GM23338 (cell line): Measurements from ENCODE around the gene RNF166. TPM values are rescaled to one million over a fixed set of nuclear protein-coding genes. Genes with fewer than 3 reads are reported as not detected.

ENCODE experiments used
- ATAC-seq: fragments of 200-7000 bp; cut with Tn5 transposase; 3 replicates; pipeline ENCODE4 v1.9.1; 2020
- DNase-seq: peaks from one replicate; pipeline ENCODE4 v3.0.0-alpha.2; 2015; ENCODE audit warnings: low spot score
- H2AFZ ChIP-seq: fragments of 200-600 bp; sonication (generic); 2 replicates; pipeline ENCODE4 v1.8.0; 2016; ENCODE audit warnings: antibody characterized with exemption, mild to moderate bottlenecking, moderate library complexity
- H3F3A ChIP-seq: fragments of 200-600 bp; sonication (generic); replicated peaks from 2 replicates; pipeline ENCODE4 v1.8.0; 2017; ENCODE audit warnings: antibody characterized with exemption, mixed run types, low read depth
- H3K27ac ChIP-seq: fragments of 200-600 bp; sonication (generic); 2 replicates; pipeline ENCODE4 v1.6.1; 2016; ENCODE audit warnings: low read depth
- H3K27me3 ChIP-seq: fragments of 200-600 bp; sonication (generic); 2 replicates; pipeline ENCODE4 v1.8.0; 2016; ENCODE audit warnings: mild to moderate bottlenecking, mixed run types, moderate library complexity; ENCODE audit not compliant: insufficient read depth
- H3K36me3 ChIP-seq: fragments of 200-600 bp; sonication (generic); 2 replicates; pipeline ENCODE4 v1.8.0; 2016; ENCODE audit warnings: mild to moderate bottlenecking; ENCODE audit not compliant: insufficient read depth
- H3K4me1 ChIP-seq: fragments of 200-600 bp; sonication (generic); 2 replicates; pipeline ENCODE4 v1.8.0; 2016; ENCODE audit warnings: mild to moderate bottlenecking, moderate library complexity; ENCODE audit not compliant: insufficient read depth
- H3K4me2 ChIP-seq: fragments of 200-600 bp; sonication (generic); 2 replicates; pipeline ENCODE4 v1.7.1; 2017; ENCODE audit warnings: mixed run types
- H3K4me3 ChIP-seq: fragments of 200-600 bp; sonication (generic); 2 replicates; pipeline ENCODE4 v1.6.1; 2016; ENCODE audit warnings: mixed run types
- H3K79me2 ChIP-seq: fragments of 200-600 bp; sonication (generic); replicated peaks from 2 replicates; pipeline ENCODE4 v1.8.0; 2017; ENCODE audit warnings: mild to moderate bottlenecking; ENCODE audit not compliant: insufficient read depth
- H3K9me2 ChIP-seq: fragments of 200-600 bp; sonication (generic); 2 replicates; pipeline ENCODE4 v1.8.0; 2017; ENCODE audit not compliant: insufficient read depth
- H4K20me1 ChIP-seq: fragments of 200-600 bp; sonication (generic); replicated peaks from 2 replicates; pipeline ENCODE4 v1.8.0; 2017; ENCODE audit warnings: mild to moderate bottlenecking; ENCODE audit not compliant: insufficient read depth
- H3K27ac Mint-ChIP-seq: 2 replicates; pipeline ENCODE4 v1.8.0; 2020; ENCODE audit warnings: inconsistent platforms, mild to moderate bottlenecking, moderate library complexity, mixed read lengths
- H3K27me3 Mint-ChIP-seq: 3 replicates; pipeline ENCODE4 v1.8.0; 2022; ENCODE audit warnings: low read depth, mild to moderate bottlenecking, moderate library complexity, mixed read lengths, inconsistent platforms; ENCODE audit not compliant: insufficient read depth, poor library complexity
- H3K36me3 Mint-ChIP-seq: 3 replicates; pipeline ENCODE4 v1.8.0; 2021; ENCODE audit warnings: low read depth, mild to moderate bottlenecking, inconsistent platforms, moderate library complexity, mixed read lengths
- H3K4me1 Mint-ChIP-seq: 3 replicates; pipeline ENCODE4 v1.8.0; 2020; ENCODE audit warnings: mild to moderate bottlenecking, inconsistent platforms, mixed read lengths
- H3K4me3 Mint-ChIP-seq: 3 replicates; pipeline ENCODE4 v1.8.0; 2021; ENCODE audit warnings: moderate library complexity, mild to moderate bottlenecking, inconsistent platforms, mixed read lengths
- H3K9me3 Mint-ChIP-seq: 3 replicates; pipeline ENCODE4 v1.8.0; 2020; ENCODE audit warnings: moderate library complexity, mild to moderate bottlenecking, inconsistent platforms, mixed read lengths
- JUNB ChIP-seq: IDR thresholded peaks from one replicate; pipeline ENCODE4 v1.6.1; 2016; ENCODE audit warnings: antibody characterized with exemption; ENCODE audit not compliant: unreplicated experiment
- ZNF331 ChIP-seq: fragments of 250-450 bp; sonication (Bioruptor Pico); IDR thresholded peaks from 2 replicates; pipeline ENCODE4 v1.5.0; 2020; ENCODE audit warnings: low read depth, mild to moderate bottlenecking, moderate library complexity
- polyA plus RNA-seq: library from polyadenylated mRNA; unstranded; fragments of >200 nt; fragmentation: Nextera tagmentation; extraction: Ambion mirVana; gene quantifications from 2 replicates; pipeline ENCODE4 v1.2.1, GENCODE V29; 2016
- total RNA-seq: library from RNA; depleted of rRNA; stranded (reverse); fragments of >200 nt; shearing (Covaris generic); gene quantifications from 2 replicates; pipeline ENCODE4 v1.2.3, GENCODE V29; 2014
- TF ChIP-seq, protein P1 (sequence below): fragments of 250-450 bp; sonication (Bioruptor Pico); IDR thresholded peaks from 2 replicates; pipeline ENCODE4 v1.5.0; 2020; ENCODE audit warnings: mild to moderate bottlenecking, moderate library complexity

The RNF166 gene
- total and polyA plus RNA-seq, 2 experiments from 2014 or later = 24.9 to 43.4 TPM

DNA sequence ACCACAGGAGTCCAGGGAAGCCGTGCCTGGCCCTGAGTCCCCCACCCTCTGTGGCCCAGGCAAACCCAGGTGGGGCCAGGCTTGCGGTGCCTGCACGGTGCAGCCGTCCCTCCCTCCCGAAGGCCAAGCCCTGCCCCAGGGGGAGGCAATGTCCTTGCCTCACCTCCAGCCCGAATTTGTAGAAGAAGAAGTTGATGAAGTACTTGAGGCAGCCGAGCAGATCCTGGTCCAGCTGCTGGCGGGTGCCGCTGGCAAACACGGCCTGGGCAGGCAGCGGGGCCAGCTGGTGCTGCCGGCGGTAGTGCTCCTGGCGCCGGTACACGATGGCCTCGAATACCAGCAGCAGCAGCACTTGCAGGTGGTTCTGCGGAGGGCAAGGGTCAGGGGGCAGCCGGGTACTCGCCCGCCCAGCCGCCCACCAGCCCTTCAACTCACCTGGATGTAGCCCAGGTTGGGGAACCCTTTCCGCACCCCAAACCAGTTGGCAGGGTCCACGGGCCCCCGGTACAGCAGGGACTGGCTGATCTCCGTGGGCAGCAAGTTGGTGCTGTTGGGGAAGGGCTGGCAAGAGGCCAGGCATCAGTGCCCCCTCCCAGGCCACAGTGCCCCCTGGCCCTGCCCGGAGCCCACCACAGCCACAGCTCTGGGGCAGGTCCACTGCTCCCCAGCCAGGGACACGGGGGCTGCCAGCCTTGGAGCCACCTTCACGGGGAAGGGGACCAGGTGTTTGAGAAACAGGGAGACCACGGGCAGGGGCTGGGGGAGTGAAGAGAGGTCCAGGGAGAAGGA, 26.2 kb upstream of the RNF166 start:
- Mint-ChIP-seq H3K36me3 (peaks cover 9% of the 10 kb centered on the region; the same call in 1 of the 3 replicates), H3K27me3 (peaks cover 15% of the 10 kb centered on the region), H3K9me3 (no peaks in the 10 kb centered on the region), H3K27ac (no peak overlapping the region), H3K4me1 (no peaks in the 10 kb centered on the region), H3K4me3 (no peak overlapping the region)
- no peak for ATAC-seq
- Histone ChIP-seq H3F3A (no peaks in the 10 kb centered on the region), H3K27ac (no peak overlapping the region), H3K27me3 (no peaks in the 10 kb centered on the region), H3K36me3 (no peaks in the 10 kb centered on the region), H3K4me3 (no peak overlapping the region), H3K4me2 (no peak overlapping the region), H4K20me1 (no peaks in the 10 kb centered on the region), H3K4me1 (no peaks in the 10 kb centered on the region), H3K79me2 (no peaks in the 10 kb centered on the region), H3K9me2 (no peaks in the 10 kb centered on the region), H2AFZ (no peak overlapping the region)
- DNase-seq = no peak
- TF ChIP-seq ZNF331 (CRISPR knock-in tag) = no peak
- TF ChIP-seq, protein P1, sequence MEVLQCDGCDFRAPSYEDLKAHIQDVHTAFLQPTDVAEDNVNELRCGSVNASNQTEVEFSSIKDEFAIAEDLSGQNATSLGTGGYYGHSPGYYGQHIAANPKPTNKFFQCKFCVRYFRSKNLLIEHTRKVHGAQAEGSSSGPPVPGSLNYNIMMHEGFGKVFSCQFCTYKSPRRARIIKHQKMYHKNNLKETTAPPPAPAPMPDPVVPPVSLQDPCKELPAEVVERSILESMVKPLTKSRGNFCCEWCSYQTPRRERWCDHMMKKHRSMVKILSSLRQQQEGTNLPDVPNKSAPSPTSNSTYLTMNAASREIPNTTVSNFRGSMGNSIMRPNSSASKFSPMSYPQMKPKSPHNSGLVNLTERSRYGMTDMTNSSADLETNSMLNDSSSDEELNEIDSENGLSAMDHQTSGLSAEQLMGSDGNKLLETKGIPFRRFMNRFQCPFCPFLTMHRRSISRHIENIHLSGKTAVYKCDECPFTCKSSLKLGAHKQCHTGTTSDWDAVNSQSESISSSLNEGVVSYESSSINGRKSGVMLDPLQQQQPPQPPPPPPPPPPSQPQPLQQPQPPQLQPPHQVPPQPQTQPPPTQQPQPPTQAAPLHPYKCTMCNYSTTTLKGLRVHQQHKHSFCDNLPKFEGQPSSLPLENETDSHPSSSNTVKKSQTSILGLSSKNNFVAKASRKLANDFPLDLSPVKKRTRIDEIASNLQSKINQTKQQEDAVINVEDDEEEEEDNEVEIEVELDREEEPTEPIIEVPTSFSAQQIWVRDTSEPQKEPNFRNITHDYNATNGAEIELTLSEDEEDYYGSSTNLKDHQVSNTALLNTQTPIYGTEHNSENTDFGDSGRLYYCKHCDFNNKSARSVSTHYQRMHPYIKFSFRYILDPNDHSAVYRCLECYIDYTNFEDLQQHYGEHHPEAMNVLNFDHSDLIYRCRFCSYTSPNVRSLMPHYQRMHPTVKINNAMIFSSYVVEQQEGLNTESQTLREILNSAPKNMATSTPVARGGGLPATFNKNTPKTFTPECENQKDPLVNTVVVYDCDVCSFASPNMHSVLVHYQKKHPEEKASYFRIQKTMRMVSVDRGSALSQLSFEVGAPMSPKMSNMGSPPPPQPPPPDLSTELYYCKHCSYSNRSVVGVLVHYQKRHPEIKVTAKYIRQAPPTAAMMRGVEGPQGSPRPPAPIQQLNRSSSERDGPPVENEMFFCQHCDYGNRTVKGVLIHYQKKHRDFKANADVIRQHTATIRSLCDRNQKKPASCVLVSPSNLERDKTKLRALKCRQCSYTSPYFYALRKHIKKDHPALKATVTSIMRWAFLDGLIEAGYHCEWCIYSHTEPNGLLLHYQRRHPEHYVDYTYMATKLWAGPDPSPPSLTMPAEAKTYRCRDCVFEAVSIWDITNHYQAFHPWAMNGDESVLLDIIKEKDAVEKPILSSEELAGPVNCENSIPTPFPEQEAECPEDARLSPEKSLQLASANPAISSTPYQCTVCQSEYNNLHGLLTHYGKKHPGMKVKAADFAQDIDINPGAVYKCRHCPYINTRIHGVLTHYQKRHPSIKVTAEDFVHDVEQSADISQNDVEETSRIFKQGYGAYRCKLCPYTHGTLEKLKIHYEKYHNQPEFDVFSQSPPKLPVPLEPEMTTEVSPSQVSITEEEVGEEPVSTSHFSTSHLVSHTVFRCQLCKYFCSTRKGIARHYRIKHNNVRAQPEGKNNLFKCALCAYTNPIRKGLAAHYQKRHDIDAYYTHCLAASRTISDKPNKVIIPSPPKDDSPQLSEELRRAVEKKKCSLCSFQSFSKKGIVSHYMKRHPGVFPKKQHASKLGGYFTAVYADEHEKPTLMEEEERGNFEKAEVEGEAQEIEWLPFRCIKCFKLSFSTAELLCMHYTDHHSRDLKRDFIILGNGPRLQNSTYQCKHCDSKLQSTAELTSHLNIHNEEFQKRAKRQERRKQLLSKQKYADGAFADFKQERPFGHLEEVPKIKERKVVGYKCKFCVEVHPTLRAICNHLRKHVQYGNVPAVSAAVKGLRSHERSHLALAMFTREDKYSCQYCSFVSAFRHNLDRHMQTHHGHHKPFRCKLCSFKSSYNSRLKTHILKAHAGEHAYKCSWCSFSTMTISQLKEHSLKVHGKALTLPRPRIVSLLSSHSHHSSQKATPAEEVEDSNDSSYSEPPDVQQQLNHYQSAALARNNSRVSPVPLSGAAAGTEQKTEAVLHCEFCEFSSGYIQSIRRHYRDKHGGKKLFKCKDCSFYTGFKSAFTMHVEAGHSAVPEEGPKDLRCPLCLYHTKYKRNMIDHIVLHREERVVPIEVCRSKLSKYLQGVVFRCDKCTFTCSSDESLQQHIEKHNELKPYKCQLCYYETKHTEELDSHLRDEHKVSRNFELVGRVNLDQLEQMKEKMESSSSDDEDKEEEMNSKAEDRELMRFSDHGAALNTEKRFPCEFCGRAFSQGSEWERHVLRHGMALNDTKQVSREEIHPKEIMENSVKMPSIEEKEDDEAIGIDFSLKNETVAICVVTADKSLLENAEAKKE (CRISPR knock-in tag) = no peak

DNA sequence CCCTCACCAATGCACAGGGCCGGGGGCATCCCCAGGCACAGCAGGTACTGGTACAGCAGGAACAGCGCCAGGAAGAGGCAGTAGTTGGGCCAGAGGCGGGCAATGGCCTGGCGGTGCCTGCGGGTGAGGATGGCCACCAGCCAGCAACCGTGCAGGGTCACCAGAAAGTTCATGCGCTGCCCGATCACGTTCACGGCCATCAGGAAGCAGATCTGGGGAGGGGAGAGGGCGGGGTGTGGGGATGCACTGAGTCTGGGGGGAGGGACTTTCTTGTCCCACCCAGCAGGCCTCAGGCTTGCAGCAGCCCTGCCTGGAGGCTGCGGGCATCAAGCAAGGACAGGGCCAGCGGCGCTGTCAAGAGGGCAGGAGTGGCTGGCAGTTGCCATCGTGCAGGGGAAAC, 25.5 kb upstream of the RNF166 start:
- Mint-ChIP-seq H3K4me3 (no peak overlapping the region), H3K4me1 (no peaks in the 10 kb centered on the region), H3K27me3 (peaks cover 17% of the 10 kb centered on the region), H3K27ac (no peak overlapping the region), H3K9me3 (no peaks in the 10 kb centered on the region), H3K36me3 (peaks cover 9% of the 10 kb centered on the region; the same call in 2 of the 3 replicates)
- Histone ChIP-seq H3K4me3 (no peak overlapping the region), H2AFZ (no peak overlapping the region), H3K4me1 (no peaks in the 10 kb centered on the region), H3F3A (no peaks in the 10 kb centered on the region), H3K27me3 (no peaks in the 10 kb centered on the region), H3K36me3 (no peaks in the 10 kb centered on the region), H4K20me1 (no peaks in the 10 kb centered on the region), H3K79me2 (no peaks in the 10 kb centered on the region), H3K27ac (no peak overlapping the region), H3K4me2 (no peak overlapping the region), H3K9me2 (no peaks in the 10 kb centered on the region)
- TF ChIP-seq JUNB = no peak
- no peak for DNase-seq
- ATAC-seq = no peak
